HEK293 (cell line): Measurements from ENCODE around the gene YIPF3.

Source experiments
- CTCF ChIA-PET: fragments of 350-600 bp; formaldehyde crosslinking; extraction: SDS; loops from one replicate; lab custom pipeline; 2021; ENCODE audit warnings: antibody characterized with exemption; lab: Yijun Ruan, JAX
- POLR2A ChIA-PET: fragments of 300-600 bp; formaldehyde crosslinking; extraction: SDS; loops from one replicate; lab custom pipeline; 2020; ENCODE audit warnings: antibody characterized with exemption, inconsistent platforms; lab: Yijun Ruan, JAX
- H3K27ac ChIP-seq: fragments of 200-500 bp; sonication (Bioruptor generic); 2 replicates; pipeline ENCODE4 v1.5.1; 2014; ENCODE audit warnings: low read depth, low read length, control low read depth, inconsistent platforms; ENCODE audit errors: extremely low read depth
- H3K36me3 ChIP-seq, 2 experiments: fragments of 200-500 bp in 1 of 2; sonication (Bioruptor generic) in 1 of 2; 1 replicate in 1 of 2; 2 replicates in 1 of 2; pipeline ENCODE4 v1.5.1; 2014 to 2017; ENCODE audit warnings: inconsistent platforms in 2 of 2, low read length in 2 of 2; ENCODE audit not compliant: control insufficient read depth in 2 of 2, insufficient read depth in 1 of 2
- H3K4me1 ChIP-seq: fragments of 200-500 bp; sonication (Bioruptor generic); 2 replicates; pipeline ENCODE4 v1.5.1; 2014; ENCODE audit warnings: mild to moderate bottlenecking, low read length, inconsistent platforms; ENCODE audit not compliant: control insufficient read depth, insufficient read depth
- H3K4me3 ChIP-seq: 2 replicates; pipeline ENCODE4 v1.5.1; 2011; ENCODE audit warnings: low read depth, mild to moderate bottlenecking, control low read depth, low read length, moderate library complexity
- H3K9me3 ChIP-seq: fragments of 200-500 bp; sonication (Bioruptor generic); 2 replicates; pipeline ENCODE4 v1.5.1; 2014; ENCODE audit warnings: low read depth, low read length, inconsistent platforms; ENCODE audit not compliant: control insufficient read depth, insufficient read depth
- HOXC10 ChIP-seq: sonication (generic); formaldehyde crosslinking; IDR thresholded peaks from 2 replicates; pipeline ENCODE4 v1.8.1; 2023; ENCODE audit warnings: mild to moderate bottlenecking, missing genetic modification reagents
- SALL2 ChIP-seq: fragments of 450-650 bp; formaldehyde crosslinking; IDR thresholded peaks from 2 replicates; pipeline ENCODE4 v1.5.0; 2017; ENCODE audit warnings: missing biosample characterization, mild to moderate bottlenecking, missing genetic modification characterization, borderline replicate concordance
- SP7 ChIP-seq: fragments of 450-650 bp; formaldehyde crosslinking; IDR thresholded peaks from 2 replicates; pipeline ENCODE4 v1.5.1; 2016; ENCODE audit warnings: missing biosample characterization, missing genetic modification characterization
- ZFP3 ChIP-seq: fragments of 450-650 bp; formaldehyde crosslinking; IDR thresholded peaks from 2 replicates; pipeline ENCODE4 v1.5.1; 2016; ENCODE audit warnings: low read depth, missing biosample characterization, missing genetic modification characterization
- ZNF10 ChIP-seq: fragments of 450-650 bp; formaldehyde crosslinking; IDR thresholded peaks from 2 replicates; pipeline ENCODE4 v1.5.1; 2017; ENCODE audit warnings: missing biosample characterization, missing genetic modification characterization
- ZNF350 ChIP-seq: fragments of 450-650 bp; formaldehyde crosslinking; IDR thresholded peaks from 2 replicates; pipeline ENCODE4 v1.5.0; 2017; ENCODE audit warnings: missing biosample characterization, mild to moderate bottlenecking, missing genetic modification characterization
- ZNF391 ChIP-seq: fragments of 450-650 bp; formaldehyde crosslinking; IDR thresholded peaks from 2 replicates; pipeline ENCODE4 v1.5.1; 2016; ENCODE audit warnings: low read depth, missing biosample characterization, missing genetic modification characterization, borderline replicate concordance
- ZNF416 ChIP-seq: fragments of 450-650 bp; formaldehyde crosslinking; IDR thresholded peaks from 2 replicates; pipeline ENCODE4 v1.5.1; 2016; ENCODE audit warnings: missing biosample characterization, missing genetic modification characterization
- ZNF571 ChIP-seq: fragments of 450-650 bp; formaldehyde crosslinking; IDR thresholded peaks from 2 replicates; pipeline ENCODE4 v1.5.0; 2017; ENCODE audit warnings: missing biosample characterization, missing genetic modification characterization
- ZNF621 ChIP-seq: fragments of 450-650 bp; formaldehyde crosslinking; IDR thresholded peaks from 2 replicates; pipeline ENCODE4 v1.5.1; 2017; ENCODE audit warnings: missing biosample characterization, missing genetic modification characterization
- ZNF76 ChIP-seq: fragments of 450-650 bp; formaldehyde crosslinking; IDR thresholded peaks from 2 replicates; pipeline ENCODE4; 2016; ENCODE audit warnings: low read depth, missing biosample characterization, missing genetic modification characterization, borderline replicate concordance
- ZNF776 ChIP-seq: fragments of 450-650 bp; formaldehyde crosslinking; IDR thresholded peaks from 2 replicates; pipeline ENCODE4 v1.5.0; 2017; ENCODE audit warnings: missing biosample characterization, missing genetic modification characterization, borderline replicate concordance
- TF ChIP-seq, protein P1 (sequence below): fragments of 450-650 bp; formaldehyde crosslinking; IDR thresholded peaks from 2 replicates; pipeline ENCODE4 v1.5.1; 2016; ENCODE audit warnings: missing biosample characterization, missing genetic modification characterization, low read depth
- TF ChIP-seq, protein P2 (sequence below): fragments of 450-650 bp; formaldehyde crosslinking; IDR thresholded peaks from 2 replicates; pipeline ENCODE4 v1.5.1; 2016; ENCODE audit warnings: missing biosample characterization, missing genetic modification characterization
- TF ChIP-seq, protein P3 (sequence below): fragments of 450-650 bp; formaldehyde crosslinking; IDR thresholded peaks from 2 replicates; pipeline ENCODE4 v1.5.1; 2016; ENCODE audit warnings: missing biosample characterization, missing genetic modification characterization
- TF ChIP-seq, protein P4 (sequence below): fragments of 450-650 bp; formaldehyde crosslinking; IDR thresholded peaks from 2 replicates; pipeline ENCODE4 v1.5.1; 2016; ENCODE audit warnings: missing biosample characterization, missing genetic modification characterization
- TF ChIP-seq, protein P5 (sequence below): IDR thresholded peaks from 2 replicates; pipeline ENCODE4 v1.6.1; 2011; ENCODE audit warnings: mild to moderate bottlenecking, low read depth, low read length, borderline replicate concordance
- TF ChIP-seq, protein P6 (sequence below): fragments of 450-650 bp; formaldehyde crosslinking; IDR thresholded peaks from 2 replicates; pipeline ENCODE4 v1.5.1; 2017; ENCODE audit warnings: missing biosample characterization, missing genetic modification characterization

The YIPF3 gene

DNA sequence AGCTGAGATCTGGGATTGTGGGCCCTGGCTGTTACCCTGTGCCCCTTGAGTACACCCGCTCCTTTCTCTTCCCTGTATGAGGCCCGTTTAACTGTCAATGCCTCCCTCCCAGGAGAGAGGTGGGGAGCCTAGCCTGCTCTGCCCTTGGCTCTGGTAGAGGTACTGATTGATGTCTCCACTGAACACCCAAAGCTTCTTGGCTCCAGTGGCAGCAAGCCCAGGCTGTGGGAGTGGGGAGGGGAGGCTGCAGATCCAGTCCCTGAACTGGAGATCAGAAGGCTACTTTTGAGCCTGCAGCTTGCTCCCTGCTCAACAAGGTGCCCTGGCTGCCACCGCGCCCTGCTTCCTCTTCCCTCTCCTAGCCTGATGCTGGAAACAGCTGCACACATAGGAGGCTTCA lies 14.1 kb downstream of the YIPF3 start:
- POLR2A ChIA-PET, result no interaction called here
- Histone ChIP-seq H3K36me3 (peaks cover 13 to 82% of the 10 kb centered on the region in 2 experiments; a peak in 2 of 3 replicates), H3K27ac (no peak overlapping the region), H3K4me3 (no peak overlapping the region), H3K4me1 (no peaks in the 10 kb centered on the region), H3K9me3 (no peaks in the 10 kb centered on the region)
- CTCF ChIA-PET, result interaction anchor here (1.0 to 1.5 kb wide), 3 partner anchors 9 to 49 kb away, joined by 3 to 7 read pairs (median 5); no protein-coding TSS in a partner anchor
- TF ChIP-seq, protein P1, sequence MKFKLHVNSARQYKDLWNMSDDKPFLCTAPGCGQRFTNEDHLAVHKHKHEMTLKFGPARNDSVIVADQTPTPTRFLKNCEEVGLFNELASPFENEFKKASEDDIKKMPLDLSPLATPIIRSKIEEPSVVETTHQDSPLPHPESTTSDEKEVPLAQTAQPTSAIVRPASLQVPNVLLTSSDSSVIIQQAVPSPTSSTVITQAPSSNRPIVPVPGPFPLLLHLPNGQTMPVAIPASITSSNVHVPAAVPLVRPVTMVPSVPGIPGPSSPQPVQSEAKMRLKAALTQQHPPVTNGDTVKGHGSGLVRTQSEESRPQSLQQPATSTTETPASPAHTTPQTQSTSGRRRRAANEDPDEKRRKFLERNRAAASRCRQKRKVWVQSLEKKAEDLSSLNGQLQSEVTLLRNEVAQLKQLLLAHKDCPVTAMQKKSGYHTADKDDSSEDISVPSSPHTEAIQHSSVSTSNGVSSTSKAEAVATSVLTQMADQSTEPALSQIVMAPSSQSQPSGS (tag by site-specific recombination), result no peak
- TF ChIP-seq ZNF416 (tag by site-specific recombination), result no peak
- TF ChIP-seq ZNF776 (tag by site-specific recombination), result no peak
- no peak for TF ChIP-seq SP7 (tag by site-specific recombination)
- TF ChIP-seq, protein P2, sequence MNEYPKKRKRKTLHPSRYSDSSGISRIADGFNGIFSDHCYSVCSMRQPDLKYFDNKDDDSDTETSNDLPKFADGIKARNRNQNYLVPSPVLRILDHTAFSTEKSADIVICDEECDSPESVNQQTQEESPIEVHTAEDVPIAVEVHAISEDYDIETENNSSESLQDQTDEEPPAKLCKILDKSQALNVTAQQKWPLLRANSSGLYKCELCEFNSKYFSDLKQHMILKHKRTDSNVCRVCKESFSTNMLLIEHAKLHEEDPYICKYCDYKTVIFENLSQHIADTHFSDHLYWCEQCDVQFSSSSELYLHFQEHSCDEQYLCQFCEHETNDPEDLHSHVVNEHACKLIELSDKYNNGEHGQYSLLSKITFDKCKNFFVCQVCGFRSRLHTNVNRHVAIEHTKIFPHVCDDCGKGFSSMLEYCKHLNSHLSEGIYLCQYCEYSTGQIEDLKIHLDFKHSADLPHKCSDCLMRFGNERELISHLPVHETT, result no peak
- TF ChIP-seq ZNF10 (tag by site-specific recombination), result no peak
- TF ChIP-seq, all 188 proteins: peak for 0

DNA sequence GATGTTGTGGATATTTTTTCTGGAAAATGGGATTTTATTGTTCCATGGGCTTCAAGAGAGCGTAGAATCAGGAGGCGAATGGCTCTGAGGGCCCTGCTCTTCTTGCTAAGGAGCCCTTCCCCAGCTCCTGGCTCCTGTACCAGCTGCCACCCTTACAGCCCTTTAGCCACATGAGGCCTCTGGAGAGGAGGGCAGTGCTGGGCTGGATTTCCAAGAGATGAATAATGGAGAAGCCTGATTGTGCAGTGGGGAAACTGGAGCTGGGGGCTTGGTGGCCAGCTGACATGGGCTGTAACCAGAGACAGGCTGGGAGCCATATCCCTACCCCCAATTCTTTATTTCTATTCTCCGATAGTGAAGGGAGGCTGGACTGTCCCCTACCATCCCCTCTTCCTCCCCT lies 15.8 kb downstream of the YIPF3 start:
- Histone ChIP-seq H3K27ac (no peak overlapping the region), H3K9me3 (no peaks in the 10 kb centered on the region), H3K36me3 (peaks cover 13 to 88% of the 10 kb centered on the region in 2 experiments; a peak in 2 of 3 replicates), H3K4me3 (no peak overlapping the region), H3K4me1 (peaks cover 3% of the 10 kb centered on the region)
- ChIA-PET CTCF (interaction anchor here (0.7 to 1.4 kb wide), 5 partner anchors 9 to 646 kb away, joined by 3 to 5 read pairs (median 4); no protein-coding TSS in a partner anchor), POLR2A (interaction anchor here (0.7 to 1.1 kb wide), 3 partner anchors 10 to 108 kb away, joined by 3 to 6 read pairs (median 6); partner anchors contain the start of genes LRRC73, POLR1C and YIPF3)
- TF ChIP-seq SALL2 (tag by site-specific recombination) (no peak), ZNF621 (tag by site-specific recombination) (no peak), ZFP3 (tag by site-specific recombination) (no peak), ZNF76 (tag by site-specific recombination) (no peak), ZNF571 (tag by site-specific recombination) (no peak), ZNF391 (no peak), ZNF350 (tag by site-specific recombination) (no peak), HOXC10 (CRISPR knock-in tag) (no peak)
- TF ChIP-seq, protein P3, sequence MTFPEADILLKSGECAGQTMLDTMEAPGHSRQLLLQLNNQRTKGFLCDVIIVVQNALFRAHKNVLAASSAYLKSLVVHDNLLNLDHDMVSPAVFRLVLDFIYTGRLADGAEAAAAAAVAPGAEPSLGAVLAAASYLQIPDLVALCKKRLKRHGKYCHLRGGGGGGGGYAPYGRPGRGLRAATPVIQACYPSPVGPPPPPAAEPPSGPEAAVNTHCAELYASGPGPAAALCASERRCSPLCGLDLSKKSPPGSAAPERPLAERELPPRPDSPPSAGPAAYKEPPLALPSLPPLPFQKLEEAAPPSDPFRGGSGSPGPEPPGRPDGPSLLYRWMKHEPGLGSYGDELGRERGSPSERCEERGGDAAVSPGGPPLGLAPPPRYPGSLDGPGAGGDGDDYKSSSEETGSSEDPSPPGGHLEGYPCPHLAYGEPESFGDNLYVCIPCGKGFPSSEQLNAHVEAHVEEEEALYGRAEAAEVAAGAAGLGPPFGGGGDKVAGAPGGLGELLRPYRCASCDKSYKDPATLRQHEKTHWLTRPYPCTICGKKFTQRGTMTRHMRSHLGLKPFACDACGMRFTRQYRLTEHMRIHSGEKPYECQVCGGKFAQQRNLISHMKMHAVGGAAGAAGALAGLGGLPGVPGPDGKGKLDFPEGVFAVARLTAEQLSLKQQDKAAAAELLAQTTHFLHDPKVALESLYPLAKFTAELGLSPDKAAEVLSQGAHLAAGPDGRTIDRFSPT (tag by site-specific recombination), result no peak
- TF ChIP-seq, protein P4, sequence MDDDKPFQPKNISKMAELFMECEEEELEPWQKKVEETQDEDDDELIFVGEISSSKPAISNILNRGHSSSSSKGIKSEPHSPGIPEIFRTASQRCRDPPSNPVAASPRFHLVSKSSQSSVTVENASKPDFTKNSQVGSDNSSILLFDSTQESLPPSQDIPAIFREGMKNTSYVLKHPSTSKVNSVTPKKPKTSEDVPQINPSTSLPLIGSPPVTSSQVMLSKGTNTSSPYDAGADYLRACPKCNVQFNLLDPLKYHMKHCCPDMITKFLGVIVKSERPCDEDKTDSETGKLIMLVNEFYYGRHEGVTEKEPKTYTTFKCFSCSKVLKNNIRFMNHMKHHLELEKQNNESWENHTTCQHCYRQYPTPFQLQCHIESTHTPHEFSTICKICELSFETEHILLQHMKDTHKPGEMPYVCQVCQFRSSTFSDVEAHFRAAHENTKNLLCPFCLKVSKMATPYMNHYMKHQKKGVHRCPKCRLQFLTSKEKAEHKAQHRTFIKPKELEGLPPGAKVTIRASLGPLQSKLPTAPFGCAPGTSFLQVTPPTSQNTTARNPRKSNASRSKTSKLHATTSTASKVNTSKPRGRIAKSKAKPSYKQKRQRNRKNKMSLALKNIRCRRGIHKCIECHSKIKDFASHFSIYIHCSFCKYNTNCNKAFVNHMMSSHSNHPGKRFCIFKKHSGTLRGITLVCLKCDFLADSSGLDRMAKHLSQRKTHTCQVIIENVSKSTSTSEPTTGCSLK (tag by site-specific recombination), result no peak
- TF ChIP-seq, protein P5, sequence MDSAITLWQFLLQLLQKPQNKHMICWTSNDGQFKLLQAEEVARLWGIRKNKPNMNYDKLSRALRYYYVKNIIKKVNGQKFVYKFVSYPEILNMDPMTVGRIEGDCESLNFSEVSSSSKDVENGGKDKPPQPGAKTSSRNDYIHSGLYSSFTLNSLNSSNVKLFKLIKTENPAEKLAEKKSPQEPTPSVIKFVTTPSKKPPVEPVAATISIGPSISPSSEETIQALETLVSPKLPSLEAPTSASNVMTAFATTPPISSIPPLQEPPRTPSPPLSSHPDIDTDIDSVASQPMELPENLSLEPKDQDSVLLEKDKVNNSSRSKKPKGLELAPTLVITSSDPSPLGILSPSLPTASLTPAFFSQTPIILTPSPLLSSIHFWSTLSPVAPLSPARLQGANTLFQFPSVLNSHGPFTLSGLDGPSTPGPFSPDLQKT, result no peak
- TF ChIP-seq, protein P6, sequence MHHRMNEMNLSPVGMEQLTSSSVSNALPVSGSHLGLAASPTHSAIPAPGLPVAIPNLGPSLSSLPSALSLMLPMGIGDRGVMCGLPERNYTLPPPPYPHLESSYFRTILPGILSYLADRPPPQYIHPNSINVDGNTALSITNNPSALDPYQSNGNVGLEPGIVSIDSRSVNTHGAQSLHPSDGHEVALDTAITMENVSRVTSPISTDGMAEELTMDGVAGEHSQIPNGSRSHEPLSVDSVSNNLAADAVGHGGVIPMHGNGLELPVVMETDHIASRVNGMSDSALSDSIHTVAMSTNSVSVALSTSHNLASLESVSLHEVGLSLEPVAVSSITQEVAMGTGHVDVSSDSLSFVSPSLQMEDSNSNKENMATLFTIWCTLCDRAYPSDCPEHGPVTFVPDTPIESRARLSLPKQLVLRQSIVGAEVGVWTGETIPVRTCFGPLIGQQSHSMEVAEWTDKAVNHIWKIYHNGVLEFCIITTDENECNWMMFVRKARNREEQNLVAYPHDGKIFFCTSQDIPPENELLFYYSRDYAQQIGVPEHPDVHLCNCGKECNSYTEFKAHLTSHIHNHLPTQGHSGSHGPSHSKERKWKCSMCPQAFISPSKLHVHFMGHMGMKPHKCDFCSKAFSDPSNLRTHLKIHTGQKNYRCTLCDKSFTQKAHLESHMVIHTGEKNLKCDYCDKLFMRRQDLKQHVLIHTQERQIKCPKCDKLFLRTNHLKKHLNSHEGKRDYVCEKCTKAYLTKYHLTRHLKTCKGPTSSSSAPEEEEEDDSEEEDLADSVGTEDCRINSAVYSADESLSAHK, result no peak
